Measurements from ENCODE around the gene FCRL5. TPM values are rescaled to one million over a fixed set of nuclear protein-coding genes. Genes with fewer than 3 reads are reported as not detected.

FCRL5 gene
- total and polyA plus RNA-seq, 10 of the 15 experiments (the other 5 are each of a cell fraction or from before 2014, with no cell fraction given) = 1.1 to 136 (median 7.0) TPM

GRCh38 chr1:157595356-157595755 lies 43.0 kb upstream of the FCRL5 start (continued):
- TF ChIP-seq, protein P1, sequence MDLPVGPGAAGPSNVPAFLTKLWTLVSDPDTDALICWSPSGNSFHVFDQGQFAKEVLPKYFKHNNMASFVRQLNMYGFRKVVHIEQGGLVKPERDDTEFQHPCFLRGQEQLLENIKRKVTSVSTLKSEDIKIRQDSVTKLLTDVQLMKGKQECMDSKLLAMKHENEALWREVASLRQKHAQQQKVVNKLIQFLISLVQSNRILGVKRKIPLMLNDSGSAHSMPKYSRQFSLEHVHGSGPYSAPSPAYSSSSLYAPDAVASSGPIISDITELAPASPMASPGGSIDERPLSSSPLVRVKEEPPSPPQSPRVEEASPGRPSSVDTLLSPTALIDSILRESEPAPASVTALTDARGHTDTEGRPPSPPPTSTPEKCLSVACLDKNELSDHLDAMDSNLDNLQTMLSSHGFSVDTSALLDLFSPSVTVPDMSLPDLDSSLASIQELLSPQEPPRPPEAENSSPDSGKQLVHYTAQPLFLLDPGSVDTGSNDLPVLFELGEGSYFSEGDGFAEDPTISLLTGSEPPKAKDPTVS (IDR thresholded peaks at IDR 0.05; ENCODE audit: low read depth, low read length) = no peak
- TF ChIP-seq, protein P2, sequence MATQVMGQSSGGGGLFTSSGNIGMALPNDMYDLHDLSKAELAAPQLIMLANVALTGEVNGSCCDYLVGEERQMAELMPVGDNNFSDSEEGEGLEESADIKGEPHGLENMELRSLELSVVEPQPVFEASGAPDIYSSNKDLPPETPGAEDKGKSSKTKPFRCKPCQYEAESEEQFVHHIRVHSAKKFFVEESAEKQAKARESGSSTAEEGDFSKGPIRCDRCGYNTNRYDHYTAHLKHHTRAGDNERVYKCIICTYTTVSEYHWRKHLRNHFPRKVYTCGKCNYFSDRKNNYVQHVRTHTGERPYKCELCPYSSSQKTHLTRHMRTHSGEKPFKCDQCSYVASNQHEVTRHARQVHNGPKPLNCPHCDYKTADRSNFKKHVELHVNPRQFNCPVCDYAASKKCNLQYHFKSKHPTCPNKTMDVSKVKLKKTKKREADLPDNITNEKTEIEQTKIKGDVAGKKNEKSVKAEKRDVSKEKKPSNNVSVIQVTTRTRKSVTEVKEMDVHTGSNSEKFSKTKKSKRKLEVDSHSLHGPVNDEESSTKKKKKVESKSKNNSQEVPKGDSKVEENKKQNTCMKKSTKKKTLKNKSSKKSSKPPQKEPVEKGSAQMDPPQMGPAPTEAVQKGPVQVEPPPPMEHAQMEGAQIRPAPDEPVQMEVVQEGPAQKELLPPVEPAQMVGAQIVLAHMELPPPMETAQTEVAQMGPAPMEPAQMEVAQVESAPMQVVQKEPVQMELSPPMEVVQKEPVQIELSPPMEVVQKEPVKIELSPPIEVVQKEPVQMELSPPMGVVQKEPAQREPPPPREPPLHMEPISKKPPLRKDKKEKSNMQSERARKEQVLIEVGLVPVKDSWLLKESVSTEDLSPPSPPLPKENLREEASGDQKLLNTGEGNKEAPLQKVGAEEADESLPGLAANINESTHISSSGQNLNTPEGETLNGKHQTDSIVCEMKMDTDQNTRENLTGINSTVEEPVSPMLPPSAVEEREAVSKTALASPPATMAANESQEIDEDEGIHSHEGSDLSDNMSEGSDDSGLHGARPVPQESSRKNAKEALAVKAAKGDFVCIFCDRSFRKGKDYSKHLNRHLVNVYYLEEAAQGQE (IDR thresholded peaks at IDR 0.05; ENCODE audit: low read depth, low read length) = no peak
- TF ChIP-seq CBFB (IDR thresholded peaks at IDR 0.05; ENCODE audit: low read depth) = peak; percentile 98
- peak; percentile 83; the same call in 1 of the 2 replicates for TF ChIP-seq IRF4 (IDR thresholded peaks at IDR 0.05; ENCODE audit: low read depth, low read length)
- peak; percentile 93 for TF ChIP-seq FOXM1 (IDR thresholded peaks at IDR 0.05; ENCODE audit: low read depth, low read length)
- no peak for TF ChIP-seq RAD21 (IDR thresholded peaks at IDR 0.05; ENCODE audit: insufficient read depth, low read depth, low read length)
- TF ChIP-seq NR2C1 (IDR thresholded peaks at IDR 0.05) = no peak
- TF ChIP-seq, protein P3, sequence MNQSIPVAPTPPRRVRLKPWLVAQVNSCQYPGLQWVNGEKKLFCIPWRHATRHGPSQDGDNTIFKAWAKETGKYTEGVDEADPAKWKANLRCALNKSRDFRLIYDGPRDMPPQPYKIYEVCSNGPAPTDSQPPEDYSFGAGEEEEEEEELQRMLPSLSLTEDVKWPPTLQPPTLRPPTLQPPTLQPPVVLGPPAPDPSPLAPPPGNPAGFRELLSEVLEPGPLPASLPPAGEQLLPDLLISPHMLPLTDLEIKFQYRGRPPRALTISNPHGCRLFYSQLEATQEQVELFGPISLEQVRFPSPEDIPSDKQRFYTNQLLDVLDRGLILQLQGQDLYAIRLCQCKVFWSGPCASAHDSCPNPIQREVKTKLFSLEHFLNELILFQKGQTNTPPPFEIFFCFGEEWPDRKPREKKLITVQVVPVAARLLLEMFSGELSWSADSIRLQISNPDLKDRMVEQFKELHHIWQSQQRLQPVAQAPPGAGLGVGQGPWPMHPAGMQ (IDR thresholded peaks at IDR 0.05; ENCODE audit: borderline replicate concordance) = no peak
- no peak for TF ChIP-seq SREBF1 (IDR thresholded peaks at IDR 0.05; ENCODE audit: low read length)
- TF ChIP-seq YBX1 (IDR thresholded peaks at IDR 0.05) = no peak
- peak; percentile 52 to 68; a peak in 2 of 4 replicates for TF ChIP-seq BHLHE40 (IDR thresholded peaks at IDR 0.05; ENCODE audit: borderline replicate concordance in 1 of 2, low read depth in 2 of 2, low read length in 1 of 2)
- TF ChIP-seq NFIC (IDR thresholded peaks at IDR 0.05; ENCODE audit: low read depth, low read length) = peak; percentile 94
- TF ChIP-seq ZNF384 (IDR thresholded peaks at IDR 0.05; ENCODE audit: borderline replicate concordance, low read depth, low read length) = no peak
- no peak for TF ChIP-seq KDM1A (IDR thresholded peaks at IDR 0.05; ENCODE audit: borderline replicate concordance)
- TF ChIP-seq SUPT20H (IDR thresholded peaks at IDR 0.05; ENCODE audit: borderline replicate concordance, control insufficient read depth, low read depth, low read length) = no peak
- TF ChIP-seq RB1 (IDR thresholded peaks at IDR 0.05; ENCODE audit: borderline replicate concordance) = no peak
- TF ChIP-seq YY1 (IDR thresholded peaks at IDR 0.05; ENCODE audit: low read depth, low read length) = no peak
- TF ChIP-seq JUNB (IDR thresholded peaks at IDR 0.05) = peak; percentile 39; the same call in 1 of the 2 replicates
- peak; percentile 69; the same call in 1 of the 2 replicates for TF ChIP-seq BMI1 (IDR thresholded peaks at IDR 0.05; ENCODE audit: borderline replicate concordance)
- no peak for TF ChIP-seq TAF1 (IDR thresholded peaks at IDR 0.05; ENCODE audit: borderline replicate concordance, low read depth, low read length)
- TF ChIP-seq ELK1 (IDR thresholded peaks at IDR 0.05; ENCODE audit: low read depth, low read length) = no peak
- TF ChIP-seq USF2 (IDR thresholded peaks at IDR 0.05; ENCODE audit: borderline replicate concordance, low read depth, low read length) = no peak
- TF ChIP-seq CEBPB (IDR thresholded peaks at IDR 0.05; ENCODE audit: borderline replicate concordance in 1 of 2, low read depth in 2 of 2, low read length in 2 of 2) = peak in 1 of 2 experiments; percentile 70; a peak in 1 of 4 replicates
- TF ChIP-seq SMAD5 (IDR thresholded peaks at IDR 0.05; ENCODE audit: low read depth) = no peak

Measured in GM12878 (cell line).